GM23248 (cell line): ENCODE results near the gene DENND6A. TPM values are rescaled to one million over a fixed set of nuclear protein-coding genes. Genes with fewer than 3 reads are reported as not detected.
"Not testable (repeated sequence)": the region's sequence is repeated elsewhere in the genome, so short reads cannot be mapped to it uniquely, and the experiment has no call there.

Experiments used
- DNase-seq: peaks from one replicate; pipeline ENCODE4 v3.0.0-alpha.2; 2015
- H2AFZ ChIP-seq: fragments of 200-600 bp; sonication (generic); 2 replicates; pipeline ENCODE4 v1.6.1; 2016; ENCODE audit warnings: antibody characterized with exemption
- H3F3A ChIP-seq: fragments of 200-600 bp; sonication (generic); 2 replicates; pipeline ENCODE4 v1.6.1; 2016; ENCODE audit warnings: mild to moderate bottlenecking, antibody characterized with exemption, mixed run types; ENCODE audit not compliant: insufficient read depth
- H3K27ac ChIP-seq: fragments of 200-600 bp; sonication (generic); 2 replicates; pipeline ENCODE4 v1.5.1; 2016; ENCODE audit warnings: mild to moderate bottlenecking
- H3K27me3 ChIP-seq: fragments of 200-600 bp; sonication (generic); replicated peaks from 2 replicates; pipeline ENCODE4 v1.6.1; 2016; ENCODE audit warnings: mild to moderate bottlenecking; ENCODE audit not compliant: insufficient read depth
- H3K36me3 ChIP-seq: fragments of 200-600 bp; sonication (generic); 2 replicates; pipeline ENCODE4 v1.6.1; 2016; ENCODE audit warnings: low read depth, mild to moderate bottlenecking
- H3K4me1 ChIP-seq: fragments of 200-600 bp; sonication (generic); 2 replicates; pipeline ENCODE4 v1.6.1; 2016; ENCODE audit warnings: mild to moderate bottlenecking; ENCODE audit not compliant: insufficient read depth
- H3K4me2 ChIP-seq: fragments of 200-600 bp; sonication (generic); one replicate; pipeline ENCODE4 v1.6.1; 2016; ENCODE audit warnings: mild to moderate bottlenecking; ENCODE audit not compliant: unreplicated experiment
- H3K4me3 ChIP-seq: fragments of 200-600 bp; sonication (generic); 2 replicates; pipeline ENCODE4 v1.5.1; 2016; ENCODE audit warnings: mild to moderate bottlenecking
- H3K79me2 ChIP-seq: fragments of 200-600 bp; sonication (generic); 2 replicates; pipeline ENCODE4 v1.6.1; 2016; ENCODE audit warnings: mild to moderate bottlenecking; ENCODE audit not compliant: insufficient read depth
- H3K9ac ChIP-seq: fragments of 200-600 bp; sonication (generic); 2 replicates; pipeline ENCODE4 v1.6.1; 2016; ENCODE audit warnings: mild to moderate bottlenecking
- H3K9me2 ChIP-seq: fragments of 200-600 bp; sonication (generic); 2 replicates; pipeline ENCODE4 v1.6.1; 2016; ENCODE audit warnings: mixed run types, mild to moderate bottlenecking, moderate library complexity; ENCODE audit not compliant: insufficient read depth
- H3K9me3 ChIP-seq: fragments of 200-600 bp; sonication (generic); one replicate; pipeline ENCODE4 v1.6.1; 2017; ENCODE audit warnings: low read depth
- H4K20me1 ChIP-seq: fragments of 200-600 bp; sonication (generic); 2 replicates; pipeline ENCODE4 v1.6.0; 2016; ENCODE audit not compliant: insufficient read depth
- EZH2 ChIP-seq: fragments of 200-600 bp; sonication (generic); IDR thresholded peaks from 2 replicates; pipeline ENCODE4 v1.6.1; 2018; ENCODE audit warnings: antibody characterized with exemption, mild to moderate bottlenecking; ENCODE audit not compliant: insufficient read depth, poor library complexity, severe bottlenecking
- EZH2phosphoT487 ChIP-seq: fragments of 200-600 bp; sonication (generic); IDR thresholded peaks from 2 replicates; pipeline ENCODE4 v1.6.1; 2018; ENCODE audit warnings: antibody characterized with exemption, moderate library complexity, mild to moderate bottlenecking, low read depth; ENCODE audit not compliant: insufficient read depth
- WGBS, 2 experiments: methylation state at CpG; one replicate each; pipeline ENCODE4 v1.1.6; 2015 to 2017; ENCODE audit warnings: low lambda C conversion rate in 2 of 2, low coverage in 1 of 2; ENCODE audit errors: missing lambda C conversion rate in 2 of 2; 5-methylcytosine and 5-hydroxymethylcytosine counted together
- in situ Hi-C: fragments of 300-500 bp; cut with MboI; formaldehyde crosslinking; loops from 2 replicates; pipeline ENCODE4 v1.15.0; 2020
- polyA plus RNA-seq: library from polyadenylated mRNA; unstranded; fragments of >200 nt; fragmentation: Nextera tagmentation; extraction: Ambion mirVana; gene quantifications from 2 replicates; pipeline ENCODE4 v1.2.1, GENCODE V29; 2016
- total RNA-seq: library from RNA; depleted of rRNA; stranded (reverse); fragments of >200 nt; shearing (Covaris generic); gene quantifications from 2 replicates; pipeline ENCODE4 v1.2.3, GENCODE V29; 2014

DENND6A gene
- total and polyA plus RNA-seq, 2 experiments from 2014 or later, result 10.2 to 28.0 TPM

GRCh38 chr3:57696801-57697321, 4.0 kb upstream of the DENND6A start:
- Histone ChIP-seq H4K20me1 (no peaks in the 10 kb centered on the region), H2AFZ (no peak overlapping the region), H3K4me3 (no peak overlapping the region), H3K4me2 (no peak overlapping the region), H3K9me3 (no peaks in the 10 kb centered on the region), H3K4me1 (peaks cover 5% of the 10 kb centered on the region; the same call in 1 of the 2 replicates), H3K36me3 (no peaks in the 10 kb centered on the region), H3K9me2 (no peaks in the 10 kb centered on the region), H3K9ac (no peak overlapping the region), H3K27me3 (no peaks in the 10 kb centered on the region), H3K27ac (no peak overlapping the region; the same call in 1 of the 2 replicates), H3K79me2 (peaks cover 2% of the 10 kb centered on the region), H3F3A (peaks cover 12% of the 10 kb centered on the region; the same call in 1 of the 2 replicates)
- no peak for TF ChIP-seq EZH2
- no peak for TF ChIP-seq EZH2phosphoT487
- WGBS, 2 experiments, result 35 to 43% methylated on average over 3 of the region's 3 CpGs
- peak; percentile 62 for DNase-seq
- in situ Hi-C loops, result no loop called here

- no peaks in the 10 kb centered on the region for H3K9me2 ChIP-seq
- in situ Hi-C loops, result no loop called here
- H4K20me1 ChIP-seq, result 0 out of 2 replicates have a peak, but pooled peaks cover 6% of the 10 kb centered on the region
- H3K9me3 ChIP-seq, result no peaks in the 10 kb centered on the region
- 92 to 95% methylated on average over 13 of the region's 13 CpGs for WGBS, 2 experiments
- peaks cover 30% of the 10 kb centered on the region for H3K79me2 ChIP-seq
- H2AFZ ChIP-seq, result no peak overlapping the region
- no peak overlapping the region for H3K4me3 ChIP-seq
- no peak overlapping the region for H3K27ac ChIP-seq
- H3K9ac ChIP-seq, result no peak overlapping the region
- TF ChIP-seq EZH2phosphoT487, result no peak
- no peak for TF ChIP-seq EZH2
- DNase-seq, result no peak
- no peaks in the 10 kb centered on the region for H3K36me3 ChIP-seq
- no peaks in the 10 kb centered on the region for H3K27me3 ChIP-seq
- no peak overlapping the region for H3K4me2 ChIP-seq
- peaks cover 15% of the 10 kb centered on the region; the same call in 1 of the 2 replicates for H3F3A ChIP-seq
- peaks cover 13% of the 10 kb centered on the region for H3K4me1 ChIP-seq
Observed at GRCh38 chr3:57694146-57694545, 1.3 kb upstream of the DENND6A start.

GRCh38 chr3:57692133-57692395, 813 bp downstream of the DENND6A start:
- H3K36me3 ChIP-seq, H4K20me1 ChIP-seq, H3K9me3 ChIP-seq, H3K27me3 ChIP-seq, H3K9me2 ChIP-seq, in situ Hi-C loops: not testable (repeated sequence)
- DNase-seq, result peak; percentile 88
- peaks cover 50% of the 10 kb centered on the region for H3K79me2 ChIP-seq
- peaks cover 11% of the 10 kb centered on the region; the same call in 1 of the 2 replicates for H3F3A ChIP-seq
- 0 to 1% methylated on average over 8 to 9 of the region's 9 CpGs for WGBS, 2 experiments
- peak overlapping the region; percentile 89 for H3K27ac ChIP-seq
- peak overlapping the region; percentile 100 for H3K4me2 ChIP-seq
- H2AFZ ChIP-seq, result peak overlapping the region; percentile 85
- peak overlapping the region; percentile 77 for H3K4me3 ChIP-seq
- peaks cover 18% of the 10 kb centered on the region for H3K4me1 ChIP-seq
- peak overlapping the region; percentile 91 for H3K9ac ChIP-seq

GRCh38 chr3:57691411-57692132, 1.3 kb downstream of the DENND6A start:
- Histone ChIP-seq H3K4me2 (peak overlapping the region; percentile 100), H3K9ac (peak overlapping the region; percentile 91), H3K9me2 (no peaks in the 10 kb centered on the region), H3K27me3 (no peaks in the 10 kb centered on the region), H3K36me3 (no peaks in the 10 kb centered on the region), H2AFZ (peak overlapping the region; percentile 85), H3K4me1 (peaks cover 13% of the 10 kb centered on the region), H3K9me3 (no peaks in the 10 kb centered on the region), H3K79me2 (peaks cover 55% of the 10 kb centered on the region), H3K27ac (peak overlapping the region; percentile 89), H4K20me1 (0 out of 2 replicates have a peak, but pooled peaks cover 6% of the 10 kb centered on the region), H3F3A (peaks cover 7% of the 10 kb centered on the region; the same call in 1 of the 2 replicates), H3K4me3 (peak overlapping the region; percentile 77)
- WGBS, 2 experiments, result 2% methylated on average over 19 of the region's 19 CpGs
- peak; percentile 51 for DNase-seq
- in situ Hi-C loops, result no loop called here
- TF ChIP-seq EZH2phosphoT487 (no peak), EZH2 (no peak)
